Right ventricle myocardium superior (tissue), 1 donor: ENCODE data around the gene ATG5. TPM values are rescaled to one million over a fixed set of nuclear protein-coding genes. Genes with fewer than 3 reads are reported as not detected.
"Not testable (repeated sequence)": the region's sequence is repeated elsewhere in the genome, so short reads cannot be mapped to it uniquely, and the experiment has no call there.

Experiments used
- ATAC-seq: fragments of 200-7000 bp; cut with Tn5 transposase; one replicate; pipeline ENCODE4 v1.9.1; 2020; ENCODE audit warnings: mild to moderate bottlenecking; ENCODE audit not compliant: poor library complexity
- DNase-seq: peaks from one replicate; pipeline ENCODE4 v3.0.0-alpha.2; 2020
- intact Hi-C: fragments of 100-400 bp; cut with DNase I; formaldehyde crosslinking; loops from one replicate; pipeline ENCODE4 v1.11.2; 2022
- total RNA-seq: library from RNA; stranded (reverse); fragmentation: NEBNext Ultra II Directional; extraction: Animal tissue kit (Norgen Biotek cat#: 25700); gene quantifications from one replicate; pipeline ENCODE4 v1.2.1, GENCODE V29; 2021
- donor health status: DM: no; HTN: yes; CAD: no; lungs with severe emphysema.

Gene ATG5
- total RNA-seq, 1 donor from 2014 or later, result 14.8 TPM

DNA sequence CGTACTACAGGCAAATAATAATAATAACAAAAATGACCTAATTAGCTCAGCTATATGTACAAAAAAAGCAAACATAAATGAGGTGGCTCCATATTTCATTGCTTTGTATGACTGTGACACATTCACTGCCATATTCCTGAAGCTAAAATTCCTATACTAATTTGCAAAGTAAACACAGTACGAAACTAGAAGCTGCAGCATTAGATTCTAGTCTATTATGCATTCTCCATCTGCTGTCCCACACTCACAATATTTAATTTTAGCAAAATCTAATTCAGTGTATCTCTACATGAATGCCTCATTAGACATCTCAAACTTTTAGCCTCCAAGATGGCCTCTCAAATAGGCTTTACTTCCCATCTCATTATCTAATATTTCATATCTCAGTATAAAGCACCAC lies 55.1 kb downstream of the ATG5 start:
- intact Hi-C loops, result no loop called here
- ATAC-seq, result no peak
- DNase-seq, result no peak

- intact Hi-C loops, ATAC-seq, DNase-seq: not testable (repeated sequence)
These were observed 56.2 kb downstream of the ATG5 start for GRCh38 chr6:106269268-106269919.

- DNase-seq, intact Hi-C loops, ATAC-seq: not testable (repeated sequence)
These were observed 57.1 kb downstream of the ATG5 start for GRCh38 chr6:106268500-106268899.

DNA sequence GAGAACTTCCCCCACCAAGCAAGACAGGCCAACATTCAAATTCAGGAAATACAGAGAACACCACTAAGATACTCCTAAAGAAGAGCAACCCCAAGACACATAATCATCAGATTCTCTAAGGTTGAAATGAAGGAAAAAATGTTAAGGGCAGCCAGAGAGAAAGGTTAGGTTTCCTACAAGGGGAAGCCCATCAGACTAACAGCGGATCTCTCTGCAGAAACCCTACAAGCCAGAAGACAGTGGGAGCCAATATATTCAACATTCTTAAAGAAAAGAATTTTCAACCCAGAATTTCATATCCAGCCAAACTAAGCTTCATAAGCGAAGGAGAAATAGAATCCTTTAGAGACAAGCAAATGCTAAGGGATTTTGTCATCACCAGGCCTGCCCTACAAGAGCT lies 61.1 kb downstream of the ATG5 start:
- ATAC-seq, DNase-seq, intact Hi-C loops: not testable (repeated sequence)

- ATAC-seq, intact Hi-C loops, DNase-seq: not testable (repeated sequence)
These were observed 65.8 kb downstream of the ATG5 start for GRCh38 chr6:106259748-106260147.

- intact Hi-C loops, result no loop called here
- no peak for ATAC-seq
- DNase-seq, result no peak
These were observed 66.8 kb downstream of the ATG5 start for GRCh38 chr6:106258726-106259125.

DNA sequence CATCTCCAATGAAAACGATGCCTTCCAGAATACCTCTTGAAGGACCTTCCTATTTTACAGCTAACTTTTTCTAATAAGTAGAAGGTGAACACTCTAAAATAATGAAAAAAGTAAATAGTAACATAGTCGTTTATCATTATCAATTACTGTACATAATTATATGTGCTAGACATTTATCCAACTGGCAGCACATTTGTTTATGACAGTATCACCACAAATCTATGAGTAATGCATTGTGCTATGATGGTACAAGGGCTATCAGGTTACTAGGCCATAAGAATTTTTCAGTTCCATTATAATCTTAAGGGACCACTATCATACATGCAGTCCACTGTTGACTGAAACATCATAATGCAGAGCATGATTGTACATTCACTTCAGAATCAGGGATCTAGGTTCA lies 68.4 kb downstream of the ATG5 start:
- no peak for ATAC-seq
- intact Hi-C loops, result no loop called here
- no peak for DNase-seq

- intact Hi-C loops, result no loop called here
- no peak for ATAC-seq
These were observed 69.2 kb downstream of the ATG5 start for GRCh38 chr6:106256201-106256968.

DNA sequence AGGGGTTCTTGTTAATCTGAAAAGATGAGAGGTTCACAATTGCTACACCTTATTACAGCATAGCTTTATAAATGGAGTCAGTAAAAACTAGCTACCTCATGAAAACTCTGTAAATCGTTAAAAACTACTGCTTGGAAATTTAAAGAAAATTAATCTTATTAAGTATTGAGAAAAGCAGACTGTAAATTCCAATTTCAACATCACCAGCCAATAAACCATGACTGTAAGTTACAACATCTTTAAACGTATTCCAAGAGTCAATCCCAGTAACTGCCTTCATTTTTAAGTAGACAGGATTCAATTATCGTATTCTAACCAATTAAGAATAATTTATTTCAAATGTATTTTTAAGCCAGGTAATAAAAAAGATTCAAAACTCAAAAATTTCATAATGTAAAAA lies 70.3 kb downstream of the ATG5 start:
- ATAC-seq (no peak), DNase-seq (no peak)
- intact Hi-C loops, result no loop called here

More at GRCh38 chr6:106256201-106256968, 69.2 kb downstream of the ATG5 start:
- no peak for DNase-seq

DNA sequence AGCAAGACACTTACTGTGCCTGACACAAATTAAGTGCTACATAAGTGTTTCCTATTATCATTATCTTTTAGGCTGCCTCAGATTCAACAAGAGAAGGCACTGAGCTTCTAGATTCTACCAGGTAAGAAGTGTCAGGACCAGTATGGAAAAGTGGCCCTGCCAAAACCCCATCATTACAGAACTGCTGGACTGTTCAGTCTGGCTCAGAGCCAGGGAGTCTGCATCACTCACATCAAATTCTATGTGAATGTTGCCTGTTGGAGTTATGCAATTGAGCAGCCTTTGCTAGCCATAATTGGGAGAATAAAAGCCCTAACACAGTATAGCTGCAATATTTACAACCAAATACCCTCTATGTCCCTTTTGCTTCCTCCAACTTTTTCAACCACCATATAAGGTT lies 70.9 kb downstream of the ATG5 start:
- ATAC-seq, result no peak
- no peak for DNase-seq
- intact Hi-C loops, result no loop called here

- ATAC-seq (no peak), DNase-seq (no peak)
- intact Hi-C loops, result no loop called here
These were observed 71.8 kb downstream of the ATG5 start for GRCh38 chr6:106253731-106254130.

GRCh38 chr6:106253172-106253571 lies 72.4 kb downstream of the ATG5 start:
- ATAC-seq, result no peak
- intact Hi-C loops, result no loop called here
- no peak for DNase-seq

- ATAC-seq, result no peak
- no peak for DNase-seq
- intact Hi-C loops, result no loop called here
These were observed 72.9 kb downstream of the ATG5 start for GRCh38 chr6:106252687-106253086.

GRCh38 chr6:106251531-106252255 lies 73.9 kb downstream of the ATG5 start:
- DNase-seq, intact Hi-C loops: not testable (repeated sequence)
- peak; percentile 48 for ATAC-seq

DNA sequence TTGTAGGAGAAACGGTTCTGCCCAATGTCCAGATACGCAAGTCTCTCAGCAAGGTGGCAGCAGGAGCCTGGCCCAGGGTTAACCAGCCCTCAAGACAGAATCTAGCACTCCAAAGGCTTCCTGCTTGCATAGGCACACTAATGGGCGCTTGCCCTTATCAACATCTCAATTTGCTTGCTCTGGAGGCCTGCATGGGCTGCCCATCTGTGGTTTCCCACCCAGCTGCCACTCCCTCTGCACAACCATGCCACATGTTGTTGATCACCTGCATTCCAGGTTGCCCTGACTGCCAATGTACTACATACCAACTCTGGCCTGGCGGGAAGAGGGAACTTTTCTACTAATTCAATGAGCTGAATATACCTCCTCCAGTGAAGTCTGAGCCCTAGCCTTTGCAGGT lies 74.6 kb downstream of the ATG5 start:
- intact Hi-C loops, result no loop called here
- no peak for DNase-seq
- ATAC-seq, result no peak

DNA sequence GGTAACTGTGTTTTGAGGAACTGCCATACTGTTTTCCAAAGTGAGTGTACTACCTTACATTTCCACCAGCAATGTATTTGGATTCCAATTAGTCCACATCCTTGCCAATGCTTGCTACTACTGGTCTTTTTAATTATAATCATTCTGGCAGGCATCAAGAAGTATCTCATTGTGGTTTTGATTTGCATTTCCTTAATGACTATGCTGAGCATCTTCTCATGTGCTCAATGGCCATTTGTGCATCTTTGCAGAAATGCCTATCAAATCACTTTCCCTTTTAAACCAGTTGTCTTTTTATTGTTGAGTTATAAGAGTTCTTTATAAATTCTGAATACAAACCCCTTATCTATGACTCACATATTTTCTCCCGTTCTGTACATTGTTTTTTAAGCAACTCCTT lies 75.9 kb downstream of the ATG5 start:
- DNase-seq, result no peak
- no peak for ATAC-seq
- intact Hi-C loops, result no loop called here

DNA sequence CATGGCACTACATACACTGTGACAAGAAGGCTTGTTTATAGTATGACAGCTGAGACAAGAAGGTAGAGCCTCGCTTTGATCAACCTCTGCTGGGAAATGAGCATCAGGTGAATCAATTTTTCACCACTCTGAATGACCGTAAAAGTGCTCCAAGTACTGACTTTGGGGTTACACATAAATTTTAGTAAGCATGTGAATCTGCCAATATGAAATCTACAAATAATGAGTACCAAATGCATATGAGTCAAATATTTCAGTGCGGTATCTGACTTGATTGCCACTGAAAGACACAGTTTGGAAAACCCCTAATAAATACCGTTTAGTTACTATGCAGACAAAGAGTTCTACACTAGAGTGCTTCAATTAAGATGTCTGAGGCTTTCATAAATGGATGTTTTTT lies 77.8 kb downstream of the ATG5 start:
- intact Hi-C loops, result no loop called here
- ATAC-seq (no peak), DNase-seq (no peak)

DNA sequence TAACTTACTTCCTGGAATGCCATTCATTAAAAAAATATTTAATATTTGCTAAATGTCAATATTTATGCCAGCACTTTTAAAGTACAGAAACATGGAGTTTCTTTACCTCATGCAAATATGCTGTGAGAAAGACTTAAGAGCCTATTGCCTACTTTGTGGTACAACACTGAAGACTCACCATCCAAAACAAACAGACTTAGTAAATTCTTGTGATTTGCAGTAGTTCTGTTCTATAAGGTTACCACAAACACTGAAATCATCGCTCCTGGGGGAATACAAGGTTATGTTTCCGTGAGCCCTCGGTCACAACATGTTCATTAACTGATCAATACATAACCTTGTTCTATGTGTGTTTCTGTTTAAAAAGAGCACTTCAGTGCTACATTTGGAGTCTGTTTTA lies 78.3 kb downstream of the ATG5 start:
- ATAC-seq, result no peak
- intact Hi-C loops, result no loop called here
- DNase-seq, result no peak

- ATAC-seq, result no peak
- no peak for DNase-seq
- intact Hi-C loops, result no loop called here
These were observed 80.6 kb downstream of the ATG5 start for GRCh38 chr6:106244931-106245330.

DNA sequence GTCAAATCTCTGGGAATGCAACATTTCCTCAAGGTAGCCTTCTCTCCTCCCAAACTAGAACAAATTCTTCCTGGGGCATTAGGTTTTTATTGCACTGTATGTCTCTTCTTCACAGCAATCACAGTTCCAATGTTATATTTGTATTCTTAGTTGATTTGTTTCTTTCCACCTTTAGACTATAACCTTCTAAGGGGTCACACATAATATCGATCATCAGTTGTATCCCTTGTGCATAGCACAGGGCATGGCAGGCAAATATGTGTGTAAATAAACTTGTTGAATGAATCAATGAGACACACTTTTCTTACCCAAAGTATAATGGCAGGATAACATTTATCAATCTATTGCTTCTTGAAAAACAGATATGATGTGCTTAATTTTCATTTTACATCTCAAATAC lies 81.0 kb downstream of the ATG5 start:
- intact Hi-C loops, result no loop called here
- DNase-seq, result no peak
- ATAC-seq, result no peak
